Ishikawa (cell line): Measurements from ENCODE around the gene ILKAP.

Source experiments
- MAX ChIP-seq: IDR thresholded peaks from 2 replicates; pipeline ENCODE4 v1.6.1; 2012
- REST ChIP-seq: IDR thresholded peaks from 2 replicates; pipeline ENCODE4 v1.6.1; 2012; ENCODE audit warnings: low read depth, mild to moderate bottlenecking
- TCF12 ChIP-seq: IDR thresholded peaks from 2 replicates; pipeline ENCODE4 v1.6.1; 2012; ENCODE audit warnings: low read depth
- YY1 ChIP-seq: IDR thresholded peaks from 2 replicates; pipeline ENCODE4 v1.6.1; 2012; ENCODE audit warnings: low read depth

GRCh38 chr2:238242731-238243495 is 39.4 kb upstream of the ILKAP start:
- TF ChIP-seq REST = no peak
- no peak for TF ChIP-seq YY1
- no peak for TF ChIP-seq MAX
- no peak for TF ChIP-seq TCF12
